H1 (cell line): ENCODE results near the gene GPC1. TPM values are rescaled to one million over a fixed set of nuclear protein-coding genes. Genes with fewer than 3 reads are reported as not detected.

ENCODE experiments used
- CTCF ChIA-PET: fragments of 300-600 bp; sonication (Branson Sonifier 250); formaldehyde crosslinking; loops from one replicate; lab custom pipeline; 2021; ENCODE audit not compliant: partially characterized antibody; lab: Charles Lee
- POLR2A ChIA-PET: fragments of 300-600 bp; sonication (Branson Sonifier 250); formaldehyde crosslinking; loops from one replicate; lab custom pipeline; 2021; ENCODE audit warnings: inconsistent platforms; ENCODE audit not compliant: partially characterized antibody; lab: Charles Lee
- DNase-seq, 2 experiments: peaks; one replicate each; pipeline versions ENCODE4 v3.0.0 to v3.0.0-alpha.2; 2010 to 2022; ENCODE audit warnings: low spot score in 2 of 2, low read depth in 1 of 2, mixed read lengths in 1 of 2
- FAIRE-seq: peaks from 2 replicates; lab custom pipeline; 2011; peaks lifted over from hg19 to GRCh38; lab: Jason Lieb, UNC
- H2AFZ ChIP-seq: 2 replicates; pipeline ENCODE4 v1.8.1; 2012; ENCODE audit warnings: low read length, inconsistent platforms
- H2AK5ac ChIP-seq: 2 replicates; pipeline ENCODE4 v1.6.1; 2013; ENCODE audit warnings: low read depth, low read length
- H2BK120ac ChIP-seq: replicated peaks from 2 replicates; pipeline ENCODE3; 2013; ENCODE audit warnings: low read depth, low read length, inconsistent platforms
- H2BK12ac ChIP-seq: 2 replicates; pipeline ENCODE4 v1.6.1; 2013; ENCODE audit warnings: low read depth, low read length
- H2BK15ac ChIP-seq: 2 replicates; pipeline ENCODE4 v1.6.1; 2013; ENCODE audit warnings: low read length
- H2BK20ac ChIP-seq: 2 replicates; pipeline ENCODE4 v1.6.1; 2013; ENCODE audit warnings: low read length
- H2BK5ac ChIP-seq: 2 replicates; pipeline ENCODE4 v1.6.1; 2013; ENCODE audit warnings: low read depth, low read length
- H3K14ac ChIP-seq: 2 replicates; pipeline ENCODE4 v1.6.1; 2013; ENCODE audit warnings: inconsistent platforms; ENCODE audit not compliant: insufficient read length
- H3K18ac ChIP-seq: 2 replicates; pipeline ENCODE4 v1.6.1; 2013; ENCODE audit warnings: low read length; ENCODE audit errors: extremely low read depth
- H3K23ac ChIP-seq: 2 replicates; pipeline ENCODE4 v1.6.1; 2013; ENCODE audit warnings: inconsistent platforms; ENCODE audit not compliant: insufficient read length
- H3K23me2 ChIP-seq: 2 replicates; pipeline ENCODE4 v1.6.1; 2013; ENCODE audit warnings: low read depth, low read length
- H3K27ac ChIP-seq: 2 replicates; pipeline ENCODE4 v1.6.1; 2011; ENCODE audit warnings: low read depth, low read length, inconsistent platforms
- H3K27me3 ChIP-seq, 4 experiments: replicated peaks in 1 of 4; 1 replicate in 1 of 4; 2 replicates in 3 of 4; pipeline versions ENCODE4 v1.6.1 to v1.8.1; 2011 to 2013; ENCODE audit warnings: low read length in 3 of 4, mild to moderate bottlenecking in 3 of 4, inconsistent platforms in 2 of 4, mixed read lengths in 2 of 4, moderate library complexity in 1 of 4; ENCODE audit not compliant: control insufficient read depth in 3 of 4, insufficient read depth in 3 of 4; ENCODE audit errors: extremely low read depth in 1 of 4
- H3K36me3 ChIP-seq, 4 experiments: 2 replicates each; pipeline versions ENCODE4 v1.6.1 to v1.8.1; 2011 to 2013; ENCODE audit warnings: mild to moderate bottlenecking in 4 of 4, low read length in 3 of 4, moderate library complexity in 2 of 4, control low read depth in 1 of 4, inconsistent platforms in 1 of 4; ENCODE audit not compliant: insufficient read depth in 4 of 4, control insufficient read depth in 2 of 4
- H3K4ac ChIP-seq: replicated peaks from 2 replicates; pipeline ENCODE3; 2013; ENCODE audit warnings: low read length, low read depth, mixed read lengths, inconsistent platforms; ENCODE audit not compliant: insufficient read length
- H3K4me1 ChIP-seq, 4 experiments: replicated peaks in 1 of 4; 1 replicate in 1 of 4; 2 replicates in 3 of 4; pipeline versions ENCODE4 v1.6.1 to v1.8.1; 2011 to 2013; ENCODE audit warnings: low read length in 3 of 4, inconsistent platforms in 2 of 4, mixed read lengths in 1 of 4; ENCODE audit not compliant: insufficient read depth in 4 of 4, control insufficient read depth in 3 of 4
- H3K4me2 ChIP-seq, 2 experiments: 2 replicates each; pipeline versions ENCODE4 v1.6.1 to v1.8.1; 2011 to 2013; ENCODE audit warnings: low read depth in 2 of 2, low read length in 2 of 2, control low read depth in 1 of 2, inconsistent platforms in 1 of 2, mild to moderate bottlenecking in 1 of 2; ENCODE audit not compliant: insufficient read depth in 1 of 2
- H3K4me3 ChIP-seq, 4 experiments: fragments of 200-600, 300-600 bp in 1 of 4; sonication (generic), shearing (Covaris generic), sonication (Bioruptor Twin) in 1 of 4; 2 replicates each; pipeline versions ENCODE4 v1.5.1 to v1.8.1; 2011 to 2016; ENCODE audit warnings: low read length in 4 of 4, low read depth in 3 of 4, control low read depth in 2 of 4, inconsistent platforms in 2 of 4, mild to moderate bottlenecking in 2 of 4, mixed read lengths in 1 of 4, moderate library complexity in 1 of 4; ENCODE audit not compliant: insufficient read depth in 2 of 4; ENCODE audit errors: extremely low read depth in 1 of 4
- H3K56ac ChIP-seq: replicated peaks from 2 replicates; pipeline ENCODE3; 2013; ENCODE audit warnings: low read depth, mild to moderate bottlenecking, mixed read lengths, low read length, inconsistent platforms; ENCODE audit not compliant: insufficient read length
- H3K79me1 ChIP-seq: 2 replicates; pipeline ENCODE4 v1.6.1; 2013; ENCODE audit warnings: low read depth, low read length, control low read depth
- H3K79me2 ChIP-seq, 2 experiments: 2 replicates each; pipeline versions ENCODE4 v1.6.1 to v1.8.1; 2012 to 2013; ENCODE audit warnings: low read length in 2 of 2, mild to moderate bottlenecking in 2 of 2, inconsistent platforms in 1 of 2; ENCODE audit not compliant: insufficient read depth in 2 of 2, control insufficient read depth in 1 of 2
- H3K9ac ChIP-seq, 4 experiments: replicated peaks in 1 of 4; 1 replicate in 1 of 4; 2 replicates in 3 of 4; pipeline versions ENCODE4 v1.6.1 to v1.8.1; 2011 to 2013; ENCODE audit warnings: low read depth in 3 of 4, low read length in 3 of 4, control low read depth in 2 of 4, mild to moderate bottlenecking in 2 of 4, moderate library complexity in 2 of 4, inconsistent platforms in 1 of 4; ENCODE audit errors: extremely low read depth in 1 of 4
- H3K9me3 ChIP-seq, 2 experiments: 2 replicates each; pipeline versions ENCODE4 v1.6.1 to v1.8.1; 2012 to 2013; ENCODE audit warnings: mild to moderate bottlenecking in 2 of 2, moderate library complexity in 2 of 2, control low read depth in 1 of 2, inconsistent platforms in 1 of 2, low read depth in 1 of 2, low read length in 1 of 2, mixed read lengths in 1 of 2; ENCODE audit not compliant: insufficient read depth in 2 of 2
- H4K20me1 ChIP-seq, 2 experiments: replicated peaks in 1 of 2; 2 replicates each; pipeline versions ENCODE3 to v1.8.1; 2011 to 2013; ENCODE audit warnings: inconsistent platforms in 2 of 2, low read length in 2 of 2, mild to moderate bottlenecking in 1 of 2; ENCODE audit not compliant: insufficient read depth in 2 of 2, control insufficient read depth in 1 of 2
- H4K5ac ChIP-seq: 2 replicates; pipeline ENCODE4 v1.6.1; 2013; ENCODE audit warnings: low read length, low read depth, mixed read lengths, inconsistent platforms; ENCODE audit not compliant: insufficient read length
- H4K8ac ChIP-seq: 2 replicates; pipeline ENCODE4 v1.8.0; 2013; ENCODE audit warnings: mild to moderate bottlenecking, moderate library complexity, low read length, inconsistent platforms; ENCODE audit not compliant: insufficient read depth; ENCODE audit errors: extremely low read depth
- H4K91ac ChIP-seq: replicated peaks from 2 replicates; pipeline ENCODE3; 2013; ENCODE audit warnings: low read length, mixed read lengths, inconsistent platforms; ENCODE audit not compliant: insufficient read length
- CEBPB ChIP-seq: IDR thresholded peaks from 2 replicates; pipeline ENCODE4 v1.6.1; 2012; ENCODE audit warnings: low read depth, low read length
- FOSL1 ChIP-seq: IDR thresholded peaks from 2 replicates; pipeline ENCODE4 v1.6.1; 2011; ENCODE audit warnings: mild to moderate bottlenecking, low read depth, low read length, moderate library complexity; ENCODE audit not compliant: insufficient read depth
- JUND ChIP-seq: IDR thresholded peaks from 2 replicates; pipeline ENCODE4 v1.6.1; 2011; ENCODE audit warnings: mild to moderate bottlenecking, improper control_type of control experiment, low read length
- KDM5A ChIP-seq: fragments of 200-600 bp; IDR thresholded peaks from 2 replicates; pipeline ENCODE4 v1.7.1; 2012; ENCODE audit warnings: mild to moderate bottlenecking, low read length, inconsistent platforms, mixed read lengths
- POLR2A ChIP-seq, 2 experiments: IDR thresholded peaks; 1 replicate in 1 of 2; 2 replicates in 1 of 2; pipeline ENCODE4 v1.6.1; 2011; ENCODE audit warnings: low read depth in 2 of 2, low read length in 2 of 2, mild to moderate bottlenecking in 2 of 2; ENCODE audit errors: control extremely low read depth in 1 of 2
- RNF2 ChIP-seq: fragments of 200-900, 300-1000 bp; sonication (generic); IDR thresholded peaks from 2 replicates; pipeline ENCODE4 v1.7.1; 2016; ENCODE audit warnings: borderline replicate concordance, low read depth, mild to moderate bottlenecking, antibody characterized with exemption, low read length; ENCODE audit not compliant: poor library complexity, severe bottlenecking; ENCODE audit errors: missing control alignments
- SP2 ChIP-seq: IDR thresholded peaks from 2 replicates; pipeline ENCODE4 v1.6.1; 2012; ENCODE audit warnings: mild to moderate bottlenecking, low read length, inconsistent platforms
- TBP ChIP-seq: IDR thresholded peaks from 2 replicates; pipeline ENCODE4 v1.6.1; 2011; ENCODE audit warnings: low read depth, low read length, improper control_type of control experiment
- WGBS, 2 experiments: shearing (Covaris generic) in 1 of 2; methylation state at CpG; one replicate each; pipeline versions ENCODE4 v1.1.6 to v1.1.7; 2013 to 2015; ENCODE audit warnings: low lambda C conversion rate in 2 of 2, mixed read lengths in 2 of 2, inconsistent platforms in 1 of 2, low coverage in 1 of 2, missing lambda C conversion rate in 1 of 2; ENCODE audit not compliant: insufficient replicate concordance in 2 of 2, insufficient coverage in 1 of 2, insufficient read length in 1 of 2; ENCODE audit errors: extremely low coverage in 1 of 2, missing lambda C conversion rate in 1 of 2; 5-methylcytosine and 5-hydroxymethylcytosine counted together
- polyA plus RNA-seq, 7 experiments: library from polyadenylated mRNA; depleted of rRNA in 3 of 7; stranded (reverse) in 5 of 7; unstranded in 2 of 7; fragments of >200 nt in 5 of 7; fragments of 200-250 nt in 2 of 7; gene quantifications; 1 replicate in 5 of 7; 2 replicates in 1 of 7; 4 replicates in 1 of 7; pipeline versions ENCODE4 v1.2.1 to v1.2.3, GENCODE V29; 2011 to 2013; ENCODE audit warnings: missing spikeins in 2 of 7, mixed read lengths in 2 of 7
- total RNA-seq: library from RNA; stranded (reverse); fragmentation: NEBNext Ultra II Directional; extraction: Animal tissue kit (Norgen Biotek cat#: 25700); gene quantifications from 2 replicates; pipeline ENCODE4 v1.2.1, GENCODE V29; 2021

Gene GPC1
- total and polyA plus RNA-seq, 2 of the 8 experiments (the other 6 are each of a cell fraction or from before 2014, with no cell fraction given): 21.9 to 28.3 TPM

GRCh38 chr2:240418311-240418710 is 17.2 kb upstream of the GPC1 start:
- H2BK5ac ChIP-seq: no peak overlapping the region
- H3K4me1 ChIP-seq: no peaks in the 10 kb centered on the region
- H3K4me2 ChIP-seq: no peak overlapping the region
- no peak overlapping the region for H3K9ac ChIP-seq
- no peak overlapping the region for H4K8ac ChIP-seq
- no peak overlapping the region for H2AK5ac ChIP-seq
- WGBS, 2 experiments: 93% methylated on average over 1 of the region's 1 CpG; no CpG with 5 or more reads in 1 of the 2 experiments
- no peak overlapping the region for H3K27ac ChIP-seq
- POLR2A ChIA-PET: no interaction called here
- H3K14ac ChIP-seq: no peak overlapping the region
- peaks cover 35 to 36% of the 10 kb centered on the region in 2 experiments for H3K9me3 ChIP-seq
- H4K5ac ChIP-seq: no peak overlapping the region
- no peaks in the 10 kb centered on the region for H3K79me2 ChIP-seq
- H4K20me1 ChIP-seq: no peaks in the 10 kb centered on the region
- H2AFZ ChIP-seq: no peak overlapping the region
- no peak overlapping the region for H2BK20ac ChIP-seq
- no peak overlapping the region for H3K56ac ChIP-seq
- no peaks in the 10 kb centered on the region for H3K36me3 ChIP-seq
- H3K23ac ChIP-seq: no peak overlapping the region
- no peak overlapping the region for H4K91ac ChIP-seq
- no peak for FAIRE-seq
- H3K4ac ChIP-seq: no peak overlapping the region
- no peaks in the 10 kb centered on the region for H3K79me1 ChIP-seq
- no peak overlapping the region for H3K18ac ChIP-seq
- DNase-seq: no peak
- H3K4me3 ChIP-seq: no peak overlapping the region
- CTCF ChIA-PET: no interaction called here
- no peaks in the 10 kb centered on the region for H3K23me2 ChIP-seq
- H2BK120ac ChIP-seq: no peak overlapping the region
- no peak for TF ChIP-seq FOSL1
- TF ChIP-seq SP2: no peak
- TF ChIP-seq RNF2: no peak
- no peak for TF ChIP-seq JUND
- TF ChIP-seq TBP: no peak
- TF ChIP-seq CEBPB: no peak
- TF ChIP-seq KDM5A: no peak
- no peak for TF ChIP-seq POLR2A (IDR thresholded peaks at IDR 0.05; ENCODE audit: control extremely low read depth in 1 of 2, low read depth in 2 of 2, low read length in 2 of 2)
- no peak overlapping the region for H2BK12ac ChIP-seq
- H2BK15ac ChIP-seq: no peak overlapping the region
- no peaks in the 10 kb centered on the region for H3K27me3 ChIP-seq
